Karpas-422 (cell line): ENCODE data around the gene CELF4. TPM values are rescaled to one million over a fixed set of nuclear protein-coding genes. Genes with fewer than 3 reads are reported as not detected.

ENCODE experiments used
- DNase-seq: peaks from one replicate; pipeline ENCODE4 v3.0.0-alpha.2; 2015
- H2AFZ ChIP-seq: fragments of 200-600 bp; sonication (generic); 2 replicates; pipeline ENCODE4 v1.6.1; 2014; ENCODE audit warnings: antibody characterized with exemption, low read length, mixed read lengths
- H3K27ac ChIP-seq: fragments of 200-600 bp; sonication (generic); 2 replicates; pipeline ENCODE4 v1.5.1; 2014; ENCODE audit warnings: mild to moderate bottlenecking, low read length, moderate library complexity
- H3K27me3 ChIP-seq: fragments of 200-600 bp; sonication (generic); 2 replicates; pipeline ENCODE4 v1.6.1; 2014; ENCODE audit warnings: low read length, mixed read lengths
- H3K36me3 ChIP-seq: fragments of 200-600 bp; sonication (generic); 2 replicates; pipeline ENCODE4 v1.6.1; 2014; ENCODE audit warnings: low read length, mixed read lengths; ENCODE audit not compliant: insufficient read depth
- H3K4me1 ChIP-seq: fragments of 200-600 bp; sonication (generic); 2 replicates; pipeline ENCODE4 v1.6.1; 2014; ENCODE audit warnings: mild to moderate bottlenecking, low read length, mixed read lengths
- H3K4me2 ChIP-seq: fragments of 200-600 bp; sonication (generic); 2 replicates; pipeline ENCODE4 v1.6.1; 2014; ENCODE audit warnings: low read length, low read depth, mild to moderate bottlenecking; ENCODE audit not compliant: poor library complexity, severe bottlenecking
- H3K4me3 ChIP-seq: fragments of 200-600 bp; sonication (generic); 2 replicates; pipeline ENCODE4 v1.5.1; 2014; ENCODE audit warnings: mild to moderate bottlenecking, antibody characterized with exemption, low read length, mixed read lengths
- H3K79me2 ChIP-seq: fragments of 200-600 bp; sonication (generic); 2 replicates; pipeline ENCODE4 v1.6.1; 2014; ENCODE audit warnings: mild to moderate bottlenecking, low read length, mixed read lengths
- H3K9ac ChIP-seq: fragments of 200-600 bp; sonication (generic); 2 replicates; pipeline ENCODE4 v1.6.0; 2014; ENCODE audit warnings: low read length
- H3K9me2 ChIP-seq: fragments of 200-600 bp; sonication (generic), shearing (Covaris generic); replicated peaks from 2 replicates; pipeline ENCODE4 v1.6.0; 2014; ENCODE audit warnings: mild to moderate bottlenecking, low read length, moderate library complexity; ENCODE audit not compliant: insufficient read depth
- H3K9me3 ChIP-seq: fragments of 300-700, 200-600 bp; sonication (generic); 2 replicates; pipeline ENCODE4 v1.6.1; 2014; ENCODE audit warnings: low read length, mixed read lengths
- H4K20me1 ChIP-seq: fragments of 200-600 bp; sonication (generic); 2 replicates; pipeline ENCODE4 v1.6.1; 2014; ENCODE audit warnings: mild to moderate bottlenecking, antibody characterized with exemption, low read length, low read depth; ENCODE audit not compliant: insufficient read depth
- total RNA-seq: library from RNA; depleted of rRNA; stranded (reverse); fragments of >200 nt; shearing (Covaris generic); gene quantifications from 2 replicates; pipeline ENCODE4 v1.2.3, GENCODE V29; 2014; ENCODE audit warnings: low replicate concordance

CELF4 gene
- total RNA-seq, 1 experiment from 2014 or later = not detected

DNA sequence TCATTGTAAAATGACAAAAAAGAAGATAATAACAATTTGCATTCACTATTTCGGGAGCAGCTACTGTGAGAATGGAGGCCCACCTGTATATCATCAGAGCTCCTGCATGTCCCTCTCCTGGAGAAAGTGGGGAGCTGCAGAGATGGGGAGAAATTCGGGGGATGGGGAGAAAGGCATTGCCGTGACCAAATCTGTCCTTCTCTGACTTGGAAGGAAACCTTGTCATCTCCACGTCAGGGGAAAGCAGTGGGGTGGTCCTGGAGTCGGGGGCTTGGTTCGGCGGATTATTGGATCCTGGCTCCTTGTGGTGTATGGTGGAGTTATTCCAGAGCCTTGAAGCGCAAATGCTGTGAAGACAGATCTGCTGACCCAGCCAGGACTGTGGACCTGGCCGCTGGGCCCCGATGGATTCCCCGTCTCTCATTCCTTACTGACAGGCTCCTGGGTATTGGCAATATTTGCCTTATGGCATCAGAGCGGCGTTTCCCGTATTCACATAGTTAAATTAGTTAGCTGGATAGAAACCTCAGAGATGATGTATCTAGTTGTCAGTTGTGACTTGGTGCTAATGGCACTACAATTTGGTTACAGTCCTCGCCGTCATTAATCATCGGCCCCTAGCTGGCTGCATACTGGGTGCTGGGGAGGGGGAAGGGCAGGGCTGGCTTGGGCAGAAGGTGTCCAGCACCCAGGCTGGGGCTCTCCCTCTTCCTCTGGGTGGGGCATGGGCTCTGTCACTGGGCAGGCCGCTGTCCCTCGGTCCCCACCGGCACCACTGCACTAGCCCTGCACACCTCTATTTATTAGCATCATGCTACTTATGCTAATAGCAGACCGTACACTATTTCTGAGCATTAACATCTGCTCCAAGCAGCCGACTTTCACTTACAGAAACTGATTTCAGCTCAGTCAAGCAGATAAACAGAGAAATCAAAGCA lies 31.7 kb downstream of the CELF4 start:
- no peaks in the 10 kb centered on the region for H3K79me2 ChIP-seq
- no peak for DNase-seq
- H3K27ac ChIP-seq = no peak overlapping the region
- H3K27me3 ChIP-seq = no peaks in the 10 kb centered on the region
- no peaks in the 10 kb centered on the region for H3K4me1 ChIP-seq
- H3K9me2 ChIP-seq = no peaks in the 10 kb centered on the region
- H4K20me1 ChIP-seq = no peaks in the 10 kb centered on the region
- H3K36me3 ChIP-seq = no peaks in the 10 kb centered on the region
- H2AFZ ChIP-seq = no peak overlapping the region
- no peaks in the 10 kb centered on the region for H3K9me3 ChIP-seq
- no peak overlapping the region for H3K9ac ChIP-seq
- no peak overlapping the region for H3K4me3 ChIP-seq
- no peak overlapping the region for H3K4me2 ChIP-seq

DNA sequence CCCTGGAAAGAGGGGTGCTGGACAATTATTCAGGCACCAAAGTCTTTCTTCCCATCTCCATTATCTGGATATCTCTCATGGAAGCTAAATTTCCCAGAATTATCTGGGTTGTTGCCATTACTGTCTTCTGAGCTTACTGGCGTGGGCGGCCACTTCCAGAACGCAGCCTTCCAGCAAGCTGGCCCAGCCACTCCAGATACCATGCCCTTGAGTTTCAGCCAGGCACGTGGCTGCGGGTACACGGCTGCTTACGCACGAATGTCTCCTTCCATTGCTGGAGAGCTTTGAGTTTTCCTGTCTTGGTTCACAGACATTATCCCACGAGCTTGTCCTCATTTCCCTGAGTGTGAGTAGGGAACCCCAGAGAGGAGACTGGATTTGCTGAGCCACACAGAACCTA lies 32.7 kb downstream of the CELF4 start:
- Histone ChIP-seq H3K9me2 (no peaks in the 10 kb centered on the region), H4K20me1 (no peaks in the 10 kb centered on the region), H3K36me3 (no peaks in the 10 kb centered on the region), H3K27ac (no peak overlapping the region), H3K4me3 (no peak overlapping the region), H3K4me2 (no peak overlapping the region), H2AFZ (no peak overlapping the region), H3K4me1 (no peaks in the 10 kb centered on the region), H3K9ac (no peak overlapping the region), H3K9me3 (no peaks in the 10 kb centered on the region), H3K79me2 (no peaks in the 10 kb centered on the region), H3K27me3 (no peaks in the 10 kb centered on the region)
- DNase-seq = no peak

- H4K20me1 ChIP-seq = no peaks in the 10 kb centered on the region
- no peak overlapping the region for H3K4me2 ChIP-seq
- DNase-seq = no peak
- H3K27me3 ChIP-seq = no peaks in the 10 kb centered on the region
- H3K4me1 ChIP-seq = no peaks in the 10 kb centered on the region
- no peak overlapping the region for H3K27ac ChIP-seq
- H3K4me3 ChIP-seq = no peak overlapping the region
- no peaks in the 10 kb centered on the region for H3K9me2 ChIP-seq
- H3K9ac ChIP-seq = no peak overlapping the region
- H2AFZ ChIP-seq = no peak overlapping the region
- H3K79me2 ChIP-seq = no peaks in the 10 kb centered on the region
- H3K36me3 ChIP-seq = no peaks in the 10 kb centered on the region
- H3K9me3 ChIP-seq = no peaks in the 10 kb centered on the region
These were observed 35.7 kb downstream of the CELF4 start for GRCh38 chr18:37529863-37530262.

DNA sequence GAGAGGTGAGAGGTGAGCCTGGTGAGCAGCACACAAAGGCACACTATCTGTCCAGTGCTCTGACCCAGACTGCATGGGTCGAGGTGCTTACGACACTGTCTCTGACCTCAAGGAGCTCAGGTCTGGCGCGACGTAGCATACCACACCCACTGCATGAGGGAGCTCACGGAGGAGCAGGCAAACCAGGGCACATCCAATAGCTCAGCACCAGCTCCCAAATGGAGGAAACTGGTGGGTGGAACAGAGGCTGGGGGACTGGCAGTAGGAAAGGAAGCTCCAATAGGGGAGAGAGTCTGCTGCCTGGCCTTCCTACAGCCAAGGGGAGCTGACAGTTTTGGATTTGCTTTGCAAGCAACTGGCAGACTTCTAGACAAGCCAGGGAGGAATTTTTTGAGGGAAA lies 36.3 kb downstream of the CELF4 start:
- H3K9ac ChIP-seq = no peak overlapping the region
- no peak overlapping the region for H3K27ac ChIP-seq
- no peak for DNase-seq
- no peaks in the 10 kb centered on the region for H3K79me2 ChIP-seq
- H3K9me3 ChIP-seq = no peaks in the 10 kb centered on the region
- H3K4me3 ChIP-seq = no peak overlapping the region
- H3K27me3 ChIP-seq = no peaks in the 10 kb centered on the region
- no peaks in the 10 kb centered on the region for H3K9me2 ChIP-seq
- H2AFZ ChIP-seq = no peak overlapping the region
- no peaks in the 10 kb centered on the region for H3K36me3 ChIP-seq
- no peaks in the 10 kb centered on the region for H4K20me1 ChIP-seq
- H3K4me1 ChIP-seq = no peaks in the 10 kb centered on the region
- H3K4me2 ChIP-seq = no peak overlapping the region

GRCh38 chr18:37527395-37527794 lies 38.2 kb downstream of the CELF4 start:
- no peak overlapping the region for H3K4me2 ChIP-seq

GRCh38 chr18:37525262-37525585 lies 40.4 kb downstream of the CELF4 start:
- Histone ChIP-seq H3K27me3 (no peaks in the 10 kb centered on the region), H3K79me2 (no peaks in the 10 kb centered on the region), H3K9ac (no peak overlapping the region), H3K9me2 (no peaks in the 10 kb centered on the region), H3K36me3 (no peaks in the 10 kb centered on the region), H3K4me2 (no peak overlapping the region), H3K27ac (no peak overlapping the region), H3K4me3 (no peak overlapping the region), H3K9me3 (no peaks in the 10 kb centered on the region), H2AFZ (no peak overlapping the region), H3K4me1 (no peaks in the 10 kb centered on the region), H4K20me1 (no peaks in the 10 kb centered on the region)
- DNase-seq = no peak

More at GRCh38 chr18:37527395-37527794, 38.2 kb downstream of the CELF4 start:
- Histone ChIP-seq H3K9ac (no peak overlapping the region), H3K36me3 (no peaks in the 10 kb centered on the region), H3K27me3 (no peaks in the 10 kb centered on the region), H3K4me1 (no peaks in the 10 kb centered on the region), H3K9me3 (no peaks in the 10 kb centered on the region), H4K20me1 (no peaks in the 10 kb centered on the region), H3K79me2 (no peaks in the 10 kb centered on the region), H3K9me2 (no peaks in the 10 kb centered on the region), H3K27ac (no peak overlapping the region), H3K4me3 (no peak overlapping the region), H2AFZ (no peak overlapping the region)
- DNase-seq = no peak

GRCh38 chr18:37524498-37525261 lies 40.9 kb downstream of the CELF4 start:
- Histone ChIP-seq H2AFZ (no peak overlapping the region), H3K9ac (no peak overlapping the region), H3K27me3 (no peaks in the 10 kb centered on the region), H3K4me3 (no peak overlapping the region), H3K9me2 (no peaks in the 10 kb centered on the region), H3K9me3 (no peaks in the 10 kb centered on the region), H4K20me1 (no peaks in the 10 kb centered on the region), H3K27ac (no peak overlapping the region), H3K4me2 (no peak overlapping the region), H3K36me3 (no peaks in the 10 kb centered on the region), H3K4me1 (no peaks in the 10 kb centered on the region), H3K79me2 (no peaks in the 10 kb centered on the region)
- no peak for DNase-seq

DNA sequence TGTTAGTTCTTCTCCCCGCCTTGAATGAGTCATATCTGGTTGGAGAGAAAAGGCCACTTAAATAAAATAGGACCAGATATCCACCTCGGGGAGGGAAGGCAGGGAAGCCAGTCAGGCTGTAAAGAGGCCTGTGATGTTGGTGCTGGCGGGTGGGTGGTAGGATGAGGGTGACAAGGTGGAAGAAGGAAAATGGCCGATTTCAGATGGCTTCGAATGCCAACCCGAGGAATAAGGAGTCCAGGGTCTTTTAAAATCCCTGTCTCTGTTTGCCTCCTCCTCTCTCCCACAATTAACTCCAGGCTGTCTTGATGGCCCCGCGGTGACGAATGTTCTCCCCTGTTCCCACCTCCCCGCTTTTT lies 41.5 kb downstream of the CELF4 start:
- no peak overlapping the region for H3K4me3 ChIP-seq
- no peaks in the 10 kb centered on the region for H3K9me2 ChIP-seq
- H3K36me3 ChIP-seq = no peaks in the 10 kb centered on the region
- H3K27ac ChIP-seq = no peak overlapping the region
- no peak overlapping the region for H3K9ac ChIP-seq
- 0 out of 2 replicates have a peak, but pooled peaks cover 3% of the 10 kb centered on the region for H3K4me1 ChIP-seq
- no peak overlapping the region for H3K4me2 ChIP-seq
- H4K20me1 ChIP-seq = no peaks in the 10 kb centered on the region
- H3K9me3 ChIP-seq = no peaks in the 10 kb centered on the region
- H3K79me2 ChIP-seq = no peaks in the 10 kb centered on the region
- DNase-seq = no peak
- no peak overlapping the region for H2AFZ ChIP-seq
- no peaks in the 10 kb centered on the region for H3K27me3 ChIP-seq
